Immature natural killer cell (primary cell): ENCODE results near the gene DNAL4. TPM values are rescaled to one million over a fixed set of nuclear protein-coding genes. Genes with fewer than 3 reads are reported as not detected.
"Not testable (repeated sequence)": the region's sequence is repeated elsewhere in the genome, so short reads cannot be mapped to it uniquely, and the experiment has no call there.

Experiments used
- DNase-seq, 3 donors: peaks; one replicate each; pipeline ENCODE4 v3.0.0; 2022; ENCODE audit warnings: mixed read lengths in 1 of 3
- H3K27ac Mint-ChIP-seq, 6 donors: one replicate each; pipeline ENCODE4 v1.8.0; 2020; ENCODE audit warnings: mixed read lengths in 6 of 6, mild to moderate bottlenecking in 5 of 6, inconsistent platforms in 4 of 6, moderate library complexity in 3 of 6
- H3K27me3 Mint-ChIP-seq, 3 donors: one replicate each; pipeline ENCODE4 v1.8.0; 2020 to 2021; ENCODE audit warnings: low read depth in 3 of 3, mild to moderate bottlenecking in 3 of 3, mixed read lengths in 3 of 3, moderate library complexity in 3 of 3, inconsistent platforms in 1 of 3
- H3K36me3 Mint-ChIP-seq, 3 donors: one replicate each; pipeline ENCODE4 v1.8.0; 2020; ENCODE audit warnings: mixed read lengths in 3 of 3, inconsistent platforms in 2 of 3, mild to moderate bottlenecking in 2 of 3
- H3K4me1 Mint-ChIP-seq, 2 donors: one replicate each; pipeline ENCODE4 v1.8.0; 2020; ENCODE audit warnings: inconsistent platforms in 2 of 2, mild to moderate bottlenecking in 2 of 2, mixed read lengths in 2 of 2, moderate library complexity in 1 of 2
- H3K4me3 Mint-ChIP-seq, 5 donors: one replicate each; pipeline ENCODE4 v1.8.0; 2020; ENCODE audit warnings: mild to moderate bottlenecking in 5 of 5, mixed read lengths in 5 of 5, inconsistent platforms in 3 of 5, moderate library complexity in 3 of 5
- H3K9me3 Mint-ChIP-seq, 6 donors: one replicate each; pipeline ENCODE4 v1.8.0; 2020; ENCODE audit warnings: mild to moderate bottlenecking in 6 of 6, mixed read lengths in 6 of 6, inconsistent platforms in 4 of 6, moderate library complexity in 3 of 6
- polyA plus RNA-seq, 3 donors: library from polyadenylated mRNA; unstranded; fragments of 300-500 nt; fragmentation: Illumina TruSeq; gene quantifications; one replicate each; pipeline ENCODE4 v1.2.3, GENCODE V29; 2021

DNAL4 gene
- polyA plus RNA-seq, 3 donors from 2014 or later, result 16.7 to 16.9 (median 16.8) TPM

- Mint-ChIP-seq H3K4me1 (no peaks in the 10 kb centered on the region), H3K9me3 (no peaks in the 10 kb centered on the region), H3K27me3 (peaks cover 2% of the 10 kb centered on the region in 3 donors), H3K27ac (no peak overlapping the region), H3K4me3 (no peak overlapping the region), H3K36me3 (peaks cover 0 to 3% (median 3%) of the 10 kb centered on the region in 3 donors)
- DNase-seq, result no peak
These were observed 26.1 kb upstream of the DNAL4 start for GRCh38 chr22:38820020-38820419.

DNA sequence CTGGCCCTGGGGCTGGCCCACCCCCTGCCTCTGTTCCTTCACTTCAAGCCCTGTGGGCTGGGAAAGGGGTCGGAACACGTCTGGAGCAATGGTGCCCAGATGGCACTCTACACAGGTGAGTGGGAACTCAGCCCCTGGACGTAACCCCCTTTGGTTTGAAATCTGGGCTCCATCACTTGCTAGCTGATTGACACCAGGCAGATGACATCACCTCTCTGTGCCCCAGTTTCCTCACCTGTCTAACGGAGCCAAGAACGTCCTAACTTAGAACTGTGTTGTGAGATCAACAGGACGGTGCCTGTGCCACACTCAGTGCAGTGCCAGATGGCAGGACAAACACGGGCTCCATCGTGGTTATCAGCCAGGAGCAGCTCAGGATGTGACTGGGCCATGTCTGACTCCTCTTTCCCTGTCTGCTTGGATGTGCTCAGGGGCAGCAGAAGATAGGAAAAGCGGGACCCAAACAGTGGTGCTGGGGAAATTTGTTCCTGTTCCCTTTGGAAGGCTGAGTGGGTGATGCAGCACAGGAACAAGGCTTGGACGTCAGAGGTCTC is 25.5 kb upstream of the DNAL4 start:
- Mint-ChIP-seq H3K36me3 (peaks cover 0 to 5% (median 2%) of the 10 kb centered on the region in 3 donors), H3K27ac (no peak overlapping the region), H3K4me3 (no peak overlapping the region), H3K4me1 (no peaks in the 10 kb centered on the region), H3K9me3 (no peaks in the 10 kb centered on the region), H3K27me3 (peaks cover 2 to 3% (median 2%) of the 10 kb centered on the region in 3 donors)
- no peak for DNase-seq

GRCh38 chr22:38817196-38817595 is 23.3 kb upstream of the DNAL4 start:
- no peak overlapping the region for H3K4me3 Mint-ChIP-seq

DNA sequence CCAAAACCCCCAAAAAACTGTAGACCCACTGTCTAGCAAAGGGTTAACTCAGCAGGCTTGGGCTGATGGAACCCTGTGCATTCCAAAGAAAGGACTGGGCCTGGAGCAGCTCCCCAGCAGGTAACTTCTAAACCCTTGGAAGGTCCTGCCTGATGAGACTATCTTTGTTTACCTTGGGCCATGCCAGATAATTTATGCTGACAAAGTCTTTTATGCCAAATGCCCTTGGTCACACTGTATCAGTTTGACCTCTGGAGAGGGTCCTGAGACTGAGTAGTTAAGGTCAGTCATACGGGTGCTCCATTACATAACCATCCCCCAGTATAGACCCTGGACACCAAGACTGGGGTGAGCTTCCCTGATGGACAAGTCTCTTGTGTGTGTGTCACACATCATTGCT is 21.9 kb upstream of the DNAL4 start:
- H3K4me3 Mint-ChIP-seq, result no peak overlapping the region
- H3K9me3 Mint-ChIP-seq, result no peaks in the 10 kb centered on the region
- H3K27me3 Mint-ChIP-seq, result peaks cover 2 to 6% (median 3%) of the 10 kb centered on the region in 3 donors
- peaks cover 0 to 6% (median 0%) of the 10 kb centered on the region in 3 donors for H3K36me3 Mint-ChIP-seq
- H3K4me1 Mint-ChIP-seq, result no peaks in the 10 kb centered on the region
- H3K27ac Mint-ChIP-seq, result no peak overlapping the region
- DNase-seq, result no peak

More at GRCh38 chr22:38817196-38817595, 23.3 kb upstream of the DNAL4 start:
- no peaks in the 10 kb centered on the region for H3K9me3 Mint-ChIP-seq
- peaks cover 2 to 3% (median 3%) of the 10 kb centered on the region in 3 donors for H3K27me3 Mint-ChIP-seq
- DNase-seq, result no peak
- no peaks in the 10 kb centered on the region for H3K4me1 Mint-ChIP-seq
- H3K36me3 Mint-ChIP-seq, result peaks cover 0 to 6% (median 0%) of the 10 kb centered on the region in 3 donors
- no peak overlapping the region for H3K27ac Mint-ChIP-seq

- peaks cover 3 to 6% (median 6%) of the 10 kb centered on the region in 3 donors for H3K27me3 Mint-ChIP-seq
- no peaks in the 10 kb centered on the region for H3K4me1 Mint-ChIP-seq
- peaks cover 0 to 4% (median 3%) of the 10 kb centered on the region in 3 donors for H3K36me3 Mint-ChIP-seq
- no peak for DNase-seq
- no peak overlapping the region for H3K4me3 Mint-ChIP-seq
- H3K27ac Mint-ChIP-seq, result no peak overlapping the region
- peaks cover 0 to 9% (median 2%) of the 10 kb centered on the region in 6 donors for H3K9me3 Mint-ChIP-seq
These were observed 17.3 kb upstream of the DNAL4 start for GRCh38 chr22:38811241-38811640.

DNA sequence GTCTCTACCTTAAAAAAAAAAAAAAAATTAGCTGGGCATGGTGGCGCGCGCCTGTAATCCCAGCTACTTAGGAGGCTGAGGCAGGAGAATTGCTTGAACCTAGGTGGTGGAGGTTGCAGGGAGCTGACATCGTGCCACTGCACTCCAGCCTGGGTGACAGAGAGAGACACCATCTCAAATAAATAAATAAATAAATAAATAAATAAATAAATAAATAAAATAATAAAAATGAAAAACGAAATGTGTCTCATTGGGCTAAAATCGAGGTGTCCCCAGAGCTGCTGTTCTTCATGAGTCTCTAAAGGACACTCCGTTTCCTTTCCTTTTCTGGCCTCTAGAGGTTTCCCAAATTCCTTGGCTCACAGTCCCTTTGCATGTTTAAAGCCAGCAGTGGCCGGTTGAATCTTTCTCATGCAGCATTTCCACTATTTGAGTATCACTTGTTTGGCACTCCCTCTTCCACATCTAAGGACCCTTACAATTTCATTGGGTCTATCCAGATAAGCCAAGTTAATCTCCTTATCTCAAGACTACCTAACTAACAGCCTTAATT is 11.2 kb upstream of the DNAL4 start:
- not testable (repeated sequence) for H3K9me3 Mint-ChIP-seq, H3K27me3 Mint-ChIP-seq, DNase-seq, H3K4me1 Mint-ChIP-seq, H3K4me3 Mint-ChIP-seq, H3K36me3 Mint-ChIP-seq
- H3K27ac Mint-ChIP-seq, result peak overlapping the region in 1 of 6 donors; percentile 39

DNA sequence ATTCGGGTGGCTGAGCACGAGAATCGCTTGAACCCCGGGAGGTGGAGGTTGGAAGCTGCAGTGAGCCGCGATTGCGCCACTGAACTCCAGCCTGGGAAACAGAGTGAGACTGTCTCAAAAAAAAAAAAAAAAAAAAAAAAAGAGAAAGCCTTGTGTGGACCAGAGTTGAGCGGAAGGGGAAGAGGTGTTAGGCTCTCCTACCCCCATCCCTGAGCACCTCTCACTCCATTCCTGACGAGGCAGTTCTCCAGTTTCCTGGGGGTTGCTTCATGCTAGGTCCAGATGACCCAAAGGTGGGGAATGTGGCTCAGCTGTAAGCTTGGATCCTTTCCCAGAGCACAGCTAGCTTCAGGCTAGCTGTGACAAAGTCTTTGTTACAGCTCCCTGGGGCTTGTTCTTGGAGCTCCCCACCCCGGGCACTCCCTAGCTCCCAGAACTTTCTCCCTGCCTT is 8.8 kb upstream of the DNAL4 start:
- Mint-ChIP-seq H3K9me3 (peaks cover 0 to 3% (median 0%) of the 10 kb centered on the region in 6 donors), H3K4me3 (no peak overlapping the region), H3K36me3 (no peaks in the 10 kb centered on the region), H3K27me3 (peaks cover 6 to 11% (median 7%) of the 10 kb centered on the region in 3 donors), H3K4me1 (peaks cover 4 to 5% of the 10 kb centered on the region in 2 donors), H3K27ac (no peak overlapping the region)
- DNase-seq, result no peak

DNA sequence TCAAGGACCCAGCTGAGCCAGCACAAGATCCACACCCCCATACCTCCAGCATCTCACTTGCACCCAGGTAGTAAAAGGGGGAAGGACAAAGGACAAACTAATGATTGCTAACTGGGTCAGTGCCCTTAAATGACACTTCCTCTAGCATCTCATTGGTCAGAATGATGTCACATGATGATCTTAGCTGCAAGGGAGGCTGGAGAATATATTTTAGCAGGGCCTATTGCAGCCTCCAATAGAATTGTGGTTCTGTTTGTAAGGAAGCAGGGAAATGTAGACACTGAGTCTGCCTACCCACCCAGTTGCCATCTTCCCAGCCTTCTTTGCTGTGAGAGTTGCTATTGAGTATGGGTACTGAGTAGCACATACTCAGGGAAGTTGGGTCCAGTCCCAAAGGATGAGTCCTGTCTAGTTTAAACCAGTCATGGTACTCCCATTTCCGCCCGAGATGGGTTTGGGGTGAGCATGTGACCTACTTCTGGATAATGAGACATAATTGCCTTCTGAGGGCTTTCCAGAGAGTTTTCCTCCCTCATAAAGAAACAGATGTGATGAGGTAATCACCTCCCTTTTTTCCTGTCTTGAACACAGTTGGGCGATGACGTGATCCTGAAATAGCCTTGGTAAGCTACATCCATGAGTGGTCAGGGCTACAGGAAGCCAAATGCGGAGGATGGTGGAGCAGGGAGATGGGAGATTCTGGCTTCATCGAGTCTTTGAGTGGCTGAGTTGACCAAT is 5.5 kb upstream of the DNAL4 start:
- peaks cover 7 to 11% of the 10 kb centered on the region in 2 donors for H3K4me1 Mint-ChIP-seq
- H3K36me3 Mint-ChIP-seq, result no peaks in the 10 kb centered on the region
- H3K27me3 Mint-ChIP-seq, result peaks cover 16 to 17% (median 16%) of the 10 kb centered on the region in 3 donors
- DNase-seq, result no peak
- no peak overlapping the region for H3K4me3 Mint-ChIP-seq
- H3K27ac Mint-ChIP-seq, result no peak overlapping the region
- peaks cover 0 to 3% (median 0%) of the 10 kb centered on the region in 6 donors for H3K9me3 Mint-ChIP-seq

GRCh38 chr22:38798496-38798895 is 4.6 kb upstream of the DNAL4 start:
- H3K4me1 Mint-ChIP-seq, result peaks cover 14 to 16% of the 10 kb centered on the region in 2 donors
- H3K27ac Mint-ChIP-seq, result no peak overlapping the region
- peaks cover 14 to 15% (median 15%) of the 10 kb centered on the region in 3 donors for H3K27me3 Mint-ChIP-seq
- no peaks in the 10 kb centered on the region for H3K36me3 Mint-ChIP-seq
- DNase-seq, result no peak
- peaks cover 0 to 3% (median 0%) of the 10 kb centered on the region in 6 donors for H3K9me3 Mint-ChIP-seq
- H3K4me3 Mint-ChIP-seq, result no peak overlapping the region

DNA sequence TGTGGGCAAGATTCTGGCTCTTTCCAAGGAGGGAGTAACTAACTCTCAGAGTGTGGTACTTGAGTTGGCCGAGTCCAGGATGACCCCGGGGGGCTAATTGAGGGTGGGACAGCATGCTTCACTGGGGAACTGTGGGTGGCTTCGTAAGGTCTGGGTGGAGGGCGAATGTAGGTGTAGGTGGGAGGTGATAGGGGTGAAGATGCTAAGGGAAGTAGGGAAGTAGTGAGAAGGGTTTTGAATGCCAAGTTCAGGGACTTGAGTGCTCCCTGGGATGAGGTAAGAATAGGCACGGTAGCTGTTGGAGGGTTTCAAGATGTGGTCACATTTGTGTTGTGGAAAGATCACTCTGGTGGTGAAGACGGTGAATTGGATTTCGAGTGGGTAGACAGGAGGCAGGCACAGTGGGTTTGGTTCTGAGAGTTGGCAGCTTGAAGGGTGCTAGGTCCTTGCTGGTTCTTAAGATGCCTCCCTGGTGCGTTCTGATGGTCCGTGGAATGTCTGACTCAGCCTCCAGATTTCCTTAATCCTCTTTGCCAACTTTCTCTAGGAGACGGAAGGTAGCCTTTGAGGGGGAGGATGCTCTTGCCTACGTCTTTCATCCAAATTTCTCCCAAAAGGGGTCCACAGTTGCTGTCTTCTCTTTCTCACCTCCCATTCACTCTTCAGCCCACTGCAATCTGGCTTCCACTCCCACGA is 2.5 kb upstream of the DNAL4 start:
- H3K36me3 Mint-ChIP-seq, result no peaks in the 10 kb centered on the region
- no peak overlapping the region for H3K27ac Mint-ChIP-seq
- no peak overlapping the region for H3K4me3 Mint-ChIP-seq
- H3K27me3 Mint-ChIP-seq, result peaks cover 11 to 14% (median 13%) of the 10 kb centered on the region in 3 donors
- no peak for DNase-seq
- peaks cover 22 to 24% of the 10 kb centered on the region in 2 donors for H3K4me1 Mint-ChIP-seq
- H3K9me3 Mint-ChIP-seq, result peaks cover 0 to 3% (median 0%) of the 10 kb centered on the region in 6 donors

- H3K36me3 Mint-ChIP-seq, result no peaks in the 10 kb centered on the region
These were observed 1.6 kb upstream of the DNAL4 start for GRCh38 chr22:38795569-38795968.

DNA sequence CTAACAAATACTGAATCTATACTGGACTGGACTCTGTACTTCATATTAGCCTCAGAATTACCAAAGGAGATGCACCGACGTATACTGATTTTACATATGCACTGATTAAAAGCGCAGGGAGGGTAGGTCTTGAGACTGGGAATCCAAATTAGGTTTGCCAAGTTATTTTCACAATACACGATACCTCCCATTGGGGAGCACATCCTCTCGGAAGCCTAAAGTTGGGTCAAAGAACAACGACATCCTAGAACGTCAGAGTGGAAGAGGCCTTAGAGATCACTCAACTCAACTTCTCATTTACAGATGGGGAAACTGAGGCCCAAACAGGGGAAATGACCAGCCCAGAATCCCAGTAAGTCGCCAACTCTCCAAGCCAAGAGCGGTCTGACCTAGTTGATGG is 626 bp downstream of the DNAL4 start:
- H3K4me3 Mint-ChIP-seq, result peak overlapping the region; percentile 86 to 92 (median 90)
- peaks cover 10 to 12% (median 11%) of the 10 kb centered on the region in 3 donors for H3K27me3 Mint-ChIP-seq
- H3K4me1 Mint-ChIP-seq, result peaks cover 17 to 20% of the 10 kb centered on the region in 2 donors
- H3K9me3 Mint-ChIP-seq, result no peaks in the 10 kb centered on the region
- no peaks in the 10 kb centered on the region for H3K36me3 Mint-ChIP-seq
- peak overlapping the region; percentile 87 to 95 (median 92) for H3K27ac Mint-ChIP-seq
- DNase-seq, result no peak

More at GRCh38 chr22:38795569-38795968, 1.6 kb upstream of the DNAL4 start:
- Mint-ChIP-seq H3K4me1 (peaks cover 22 to 24% of the 10 kb centered on the region in 2 donors), H3K4me3 (peak overlapping the region in 2 of 5 donors; percentile 20 to 33), H3K27ac (peak overlapping the region in 3 of 6 donors; percentile 26 to 66 (median 49)), H3K9me3 (peaks cover 0 to 3% (median 0%) of the 10 kb centered on the region in 6 donors), H3K27me3 (peaks cover 11 to 14% (median 13%) of the 10 kb centered on the region in 3 donors)
- no peak for DNase-seq

GRCh38 chr22:38792833-38793232 is 1.1 kb downstream of the DNAL4 start:
- peaks cover 6 to 11% (median 11%) of the 10 kb centered on the region in 3 donors for H3K27me3 Mint-ChIP-seq
- no peaks in the 10 kb centered on the region for H3K36me3 Mint-ChIP-seq
- H3K4me3 Mint-ChIP-seq, result peak overlapping the region; percentile 86 to 92 (median 90)
- peaks cover 17 to 20% of the 10 kb centered on the region in 2 donors for H3K4me1 Mint-ChIP-seq
- DNase-seq, result no peak
- no peaks in the 10 kb centered on the region for H3K9me3 Mint-ChIP-seq
- peak overlapping the region; percentile 87 to 95 (median 92) for H3K27ac Mint-ChIP-seq
